Ovary (tissue), 9 donors: ENCODE results near the gene RAP1GDS1. TPM values are rescaled to one million over a fixed set of nuclear protein-coding genes. Genes with fewer than 3 reads are reported as not detected.

Experiments
- DNase-seq, 5 donors: peaks; one replicate each; pipeline ENCODE4 v3.0.0-alpha.2; 2019 to 2020
- H3K27ac ChIP-seq, 2 donors: fragments of 200-600 bp; one replicate each; pipeline versions ENCODE4 v1.5.1 to v1.8.0; 2019 to 2022
- H3K27me3 ChIP-seq: fragments of 200-600 bp; one replicate; pipeline ENCODE4 v1.8.0; 2022
- H3K36me3 ChIP-seq: fragments of 200-600 bp; sonication (generic); one replicate; pipeline ENCODE4 v1.5.1; 2019
- H3K4me1 ChIP-seq: one replicate; pipeline ENCODE4 v1.8.1; 2013; ENCODE audit warnings: mild to moderate bottlenecking, moderate library complexity; ENCODE audit not compliant: insufficient read depth
- H3K4me3 ChIP-seq: fragments of 200-600 bp; sonication (generic); one replicate; pipeline ENCODE4 v1.5.1; 2017
- H3K9me3 ChIP-seq, 2 donors: fragments of 200-600 bp in 1 of 2; sonication (generic) in 1 of 2; one replicate each; pipeline versions ENCODE4 v1.5.1 to v1.8.1; 2013 to 2019; ENCODE audit warnings: mild to moderate bottlenecking in 1 of 2, moderate library complexity in 1 of 2
- EP300 ChIP-seq: sonication (generic); formaldehyde crosslinking; IDR thresholded peaks from one replicate; pipeline ENCODE4 v1.6.1; 2017; ENCODE audit warnings: antibody characterized with exemption
- POLR2A ChIP-seq: fragments of 450-650 bp; IDR thresholded peaks from one replicate; pipeline ENCODE4 v1.6.1; 2017; ENCODE audit warnings: antibody characterized with exemption, mild to moderate bottlenecking, moderate library complexity
- WGBS, 3 donors: extraction: QIAGEN DNeasy Blood & Tissue Kit in 1 of 3; methylation state at CpG; one replicate each; pipeline versions ENCODE4 v1.1.5 to v1.1.7; 2013 to 2017; 5-methylcytosine and 5-hydroxymethylcytosine counted together
- intact Hi-C, 4 donors: fragments of 100-400 bp; cut with DNase I; formaldehyde crosslinking; loops; one replicate each; pipeline versions ENCODE4 v1.11.0 to v1.15.1; 2022 to 2023
- polyA plus RNA-seq, 2 donors: library from polyadenylated mRNA; stranded (reverse); fragments of 200-250 nt in 1 of 2; fragments of 350-450 nt in 1 of 2; fragmentation: Illumina TruSeq in 1 of 2; extraction: RNeasy Lipid Tissue Mini Kit (QIAGEN cat#74804) in 1 of 2; gene quantifications; one replicate each; pipeline ENCODE4 v1.2.3, GENCODE V29; 2013 to 2014
- total RNA-seq, 7 donors: library from RNA; depleted of rRNA in 2 of 7; stranded (reverse); fragments of >200 nt in 2 of 7; fragmentation: NEBNext Ultra II Directional in 3 of 7; extraction: Animal tissue kit (Norgen Biotek cat#: 25700) in 3 of 7; gene quantifications; one replicate each; pipeline versions ENCODE4 v1.1.0 to v1.2.4, GENCODE V29; 2016 to 2023
- TF ChIP-seq, protein P1 (sequence below), 3 donors: fragments of 450-650 bp in 2 of 3; fragments of 200-600 bp in 1 of 3; IDR thresholded peaks; one replicate each; pipeline versions ENCODE4 v1.5.1 to v1.8.0; 2016 to 2022; ENCODE audit warnings: antibody characterized with exemption in 3 of 3, mild to moderate bottlenecking in 1 of 3
- donor health status: DM: no; HTN: no; CAD: no; lungs with moderate emphysema.
- donor health status: DM: no; HTN: no; CAD: no.
- donor health status: Bipolar disorder and iron deficiency.
- donor health status: DM: yes; HTN: yes; CAD: no.
- donor health status: DM: no; HTN: no; CAD: no.
- donor health status: DM: yes; HTN: yes; CAD: no.

RAP1GDS1 gene
- total and polyA plus RNA-seq, 9 donors, result 12.6 to 40.9 (median 24.9) TPM

GRCh38 chr4:98248934-98249333 is 12.2 kb upstream of the RAP1GDS1 start:
- H3K4me1 ChIP-seq, result no peaks in the 10 kb centered on the region
- no peak overlapping the region for H3K4me3 ChIP-seq
- no peak for DNase-seq
- H3K27ac ChIP-seq, result no peak overlapping the region
- H3K9me3 ChIP-seq, result no peaks in the 10 kb centered on the region
- H3K27me3 ChIP-seq, result no peaks in the 10 kb centered on the region
- no peaks in the 10 kb centered on the region for H3K36me3 ChIP-seq
- intact Hi-C loops, result no loop called here
- no peak for TF ChIP-seq POLR2A
- no peak for TF ChIP-seq EP300
- TF ChIP-seq, protein P1, sequence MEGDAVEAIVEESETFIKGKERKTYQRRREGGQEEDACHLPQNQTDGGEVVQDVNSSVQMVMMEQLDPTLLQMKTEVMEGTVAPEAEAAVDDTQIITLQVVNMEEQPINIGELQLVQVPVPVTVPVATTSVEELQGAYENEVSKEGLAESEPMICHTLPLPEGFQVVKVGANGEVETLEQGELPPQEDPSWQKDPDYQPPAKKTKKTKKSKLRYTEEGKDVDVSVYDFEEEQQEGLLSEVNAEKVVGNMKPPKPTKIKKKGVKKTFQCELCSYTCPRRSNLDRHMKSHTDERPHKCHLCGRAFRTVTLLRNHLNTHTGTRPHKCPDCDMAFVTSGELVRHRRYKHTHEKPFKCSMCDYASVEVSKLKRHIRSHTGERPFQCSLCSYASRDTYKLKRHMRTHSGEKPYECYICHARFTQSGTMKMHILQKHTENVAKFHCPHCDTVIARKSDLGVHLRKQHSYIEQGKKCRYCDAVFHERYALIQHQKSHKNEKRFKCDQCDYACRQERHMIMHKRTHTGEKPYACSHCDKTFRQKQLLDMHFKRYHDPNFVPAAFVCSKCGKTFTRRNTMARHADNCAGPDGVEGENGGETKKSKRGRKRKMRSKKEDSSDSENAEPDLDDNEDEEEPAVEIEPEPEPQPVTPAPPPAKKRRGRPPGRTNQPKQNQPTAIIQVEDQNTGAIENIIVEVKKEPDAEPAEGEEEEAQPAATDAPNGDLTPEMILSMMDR (IDR thresholded peaks at IDR 0.05), result no peak

DNA sequence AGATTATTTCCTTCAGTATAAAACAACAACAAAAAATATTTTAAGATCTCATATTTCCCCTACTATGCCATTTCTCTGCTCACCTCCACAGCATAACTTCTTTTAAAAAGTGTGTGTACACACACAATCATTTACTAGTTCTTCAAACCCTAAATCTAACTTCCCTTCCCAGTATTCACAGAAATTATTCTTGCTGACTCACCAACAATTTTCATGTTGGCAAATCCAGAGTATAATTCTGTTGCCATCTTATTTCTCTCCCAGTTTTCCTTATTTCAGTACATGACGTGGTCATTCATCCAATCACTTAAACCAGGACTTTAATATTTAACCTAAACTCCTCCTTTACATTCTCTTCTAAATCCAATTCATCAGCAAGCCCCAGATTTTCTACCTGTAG is 11.4 kb upstream of the RAP1GDS1 start:
- Histone ChIP-seq H3K27me3 (no peaks in the 10 kb centered on the region), H3K4me1 (no peaks in the 10 kb centered on the region), H3K27ac (no peak overlapping the region), H3K9me3 (no peaks in the 10 kb centered on the region), H3K4me3 (no peak overlapping the region), H3K36me3 (no peaks in the 10 kb centered on the region)
- DNase-seq, result no peak
- intact Hi-C loops, result no loop called here
- TF ChIP-seq EP300 (no peak), POLR2A (no peak)
- WGBS, 3 donors, result 83 to 90% (median 85%) methylated on average over 1 of the region's 1 CpG

- Histone ChIP-seq H3K27ac (no peak overlapping the region), H3K4me1 (no peaks in the 10 kb centered on the region), H3K27me3 (no peaks in the 10 kb centered on the region), H3K9me3 (no peaks in the 10 kb centered on the region), H3K4me3 (no peak overlapping the region), H3K36me3 (no peaks in the 10 kb centered on the region)
- TF ChIP-seq EP300 (no peak), POLR2A (no peak)
- TF ChIP-seq, protein P1 (IDR thresholded peaks at IDR 0.05), result no peak
- intact Hi-C loops, result no loop called here
- 62 to 76% (median 68%) methylated on average over 1 of the region's 1 CpG for WGBS, 3 donors
- DNase-seq, result no peak
These were observed 7.7 kb upstream of the RAP1GDS1 start for GRCh38 chr4:98253499-98253898.

GRCh38 chr4:98260047-98260578 is 1.1 kb upstream of the RAP1GDS1 start:
- Histone ChIP-seq H3K9me3 (no peaks in the 10 kb centered on the region), H3K36me3 (no peaks in the 10 kb centered on the region), H3K4me3 (peak overlapping the region; percentile 92), H3K27me3 (no peaks in the 10 kb centered on the region), H3K27ac (peak overlapping the region; percentile 85 to 95), H3K4me1 (peaks cover 4% of the 10 kb centered on the region)
- WGBS, 3 donors, result 1% methylated on average over 24 of the region's 24 CpGs
- TF ChIP-seq, protein P1 (IDR thresholded peaks at IDR 0.05), result no peak
- TF ChIP-seq POLR2A, result no peak
- TF ChIP-seq EP300, result no peak
- intact Hi-C loops, result no loop called here
- peak; percentile 48 to 73 (median 66) for DNase-seq

GRCh38 chr4:98261405-98262291 is 464 bp downstream of the RAP1GDS1 start:
- H3K27me3 ChIP-seq, result no peaks in the 10 kb centered on the region
- H3K36me3 ChIP-seq, result no peaks in the 10 kb centered on the region
- TF ChIP-seq POLR2A (no peak), EP300 (no peak)
- TF ChIP-seq, protein P1 (IDR thresholded peaks at IDR 0.05), result no peak
- intact Hi-C loops, result no loop called here
- 0 to 1% (median 0%) methylated on average over 61 to 78 of the region's 78 CpGs for WGBS, 3 donors
- H3K4me1 ChIP-seq, result peaks cover 4% of the 10 kb centered on the region
- H3K27ac ChIP-seq, result peak overlapping the region; percentile 81 to 85
- peak overlapping the region; percentile 83 for H3K4me3 ChIP-seq
- no peaks in the 10 kb centered on the region for H3K9me3 ChIP-seq
- DNase-seq, result peak in 2 of 5 donors; percentile 44 to 54
